ENCODE data around the gene FOXE3.
A peak's percentile ranks its signal among the peaks of the same experiment; 100 is the strongest.

DNA sequence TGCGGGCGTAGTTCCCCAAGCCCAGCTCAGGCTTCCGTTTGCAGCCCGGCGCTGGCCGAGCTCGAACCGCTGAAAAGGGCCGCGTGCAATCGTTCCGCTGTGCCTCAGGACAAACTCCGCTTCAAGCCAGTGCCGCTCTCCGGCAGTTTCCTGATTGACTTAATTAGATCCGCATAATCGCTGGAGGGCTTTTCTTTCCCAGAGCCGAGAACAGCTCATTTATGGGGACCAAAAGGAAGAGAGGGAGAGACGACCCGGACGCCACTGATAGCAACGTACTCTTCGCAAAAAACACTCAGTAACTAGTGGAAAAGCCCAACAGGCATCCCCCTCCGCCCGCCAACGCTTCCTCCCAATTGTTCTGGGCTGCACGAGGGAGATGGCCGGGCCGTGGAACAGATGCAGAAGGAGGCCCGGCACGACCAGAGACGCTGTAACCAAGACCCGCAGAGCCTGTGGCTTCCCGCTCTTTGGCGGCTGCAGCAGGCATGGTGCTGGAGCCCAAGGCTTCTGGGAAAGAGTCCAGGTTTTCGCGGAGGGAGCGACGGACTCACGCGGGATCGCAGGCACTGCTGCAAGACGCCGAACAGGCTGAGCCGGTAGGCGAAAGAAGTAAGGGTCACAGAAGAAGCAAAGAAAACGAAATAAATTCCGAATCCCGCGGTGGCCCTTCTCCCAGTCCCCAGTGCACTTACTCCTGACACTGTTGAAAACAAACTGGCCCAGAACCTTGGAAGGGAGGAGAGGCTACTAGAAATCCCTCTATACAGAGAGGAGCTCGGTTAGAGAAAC is 18.2 kb downstream of the FOXE3 start:
- TF ChIP-seq, protein P1, sequence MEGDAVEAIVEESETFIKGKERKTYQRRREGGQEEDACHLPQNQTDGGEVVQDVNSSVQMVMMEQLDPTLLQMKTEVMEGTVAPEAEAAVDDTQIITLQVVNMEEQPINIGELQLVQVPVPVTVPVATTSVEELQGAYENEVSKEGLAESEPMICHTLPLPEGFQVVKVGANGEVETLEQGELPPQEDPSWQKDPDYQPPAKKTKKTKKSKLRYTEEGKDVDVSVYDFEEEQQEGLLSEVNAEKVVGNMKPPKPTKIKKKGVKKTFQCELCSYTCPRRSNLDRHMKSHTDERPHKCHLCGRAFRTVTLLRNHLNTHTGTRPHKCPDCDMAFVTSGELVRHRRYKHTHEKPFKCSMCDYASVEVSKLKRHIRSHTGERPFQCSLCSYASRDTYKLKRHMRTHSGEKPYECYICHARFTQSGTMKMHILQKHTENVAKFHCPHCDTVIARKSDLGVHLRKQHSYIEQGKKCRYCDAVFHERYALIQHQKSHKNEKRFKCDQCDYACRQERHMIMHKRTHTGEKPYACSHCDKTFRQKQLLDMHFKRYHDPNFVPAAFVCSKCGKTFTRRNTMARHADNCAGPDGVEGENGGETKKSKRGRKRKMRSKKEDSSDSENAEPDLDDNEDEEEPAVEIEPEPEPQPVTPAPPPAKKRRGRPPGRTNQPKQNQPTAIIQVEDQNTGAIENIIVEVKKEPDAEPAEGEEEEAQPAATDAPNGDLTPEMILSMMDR (IDR thresholded peaks at IDR 0.05), result no peak
- TF ChIP-seq POLR2A (IDR thresholded peaks at IDR 0.05; ENCODE audit: low read depth) (no peak), POLR2AphosphoS5 (IDR thresholded peaks at IDR 0.05) (peak in 1 of 2 donors; percentile 32), EP300 (IDR thresholded peaks at IDR 0.05) (no peak)

All from esophagus muscularis mucosa (tissue), 4 donors.